Fibroblast of villous mesenchyme (primary cell): ENCODE measurements around the gene PGR. TPM values are rescaled to one million over a fixed set of nuclear protein-coding genes. Genes with fewer than 3 reads are reported as not detected.

Experiments used
- DNase-seq: peaks from one replicate; pipeline ENCODE4 v3.0.0-alpha.2; 2010; ENCODE audit warnings: low read depth
- H3K4me3 ChIP-seq: 2 replicates; pipeline ENCODE4 v1.5.1; 2011; ENCODE audit warnings: low read depth, mild to moderate bottlenecking, low read length
- CTCF ChIP-seq: IDR thresholded peaks from 2 replicates; pipeline ENCODE4 v1.5.1; 2012; ENCODE audit warnings: low read depth, mild to moderate bottlenecking, low read length; ENCODE audit not compliant: insufficient read depth
- total RNA-seq: library from RNA; depleted of rRNA; stranded (reverse); fragments of >200 nt; gene quantifications from 2 replicates; pipeline ENCODE4 v1.2.3, GENCODE V29; 2012

PGR gene
- total RNA-seq, 1 donor = 6.9 TPM

- no peak for DNase-seq
- no peak overlapping the region for H3K4me3 ChIP-seq
- TF ChIP-seq CTCF = no peak
Measured at GRCh38 chr11:101049813-101050212, 79.8 kb downstream of the PGR start.

GRCh38 chr11:101049123-101049522 is 80.5 kb downstream of the PGR start:
- H3K4me3 ChIP-seq = no peak overlapping the region
- no peak for DNase-seq
- TF ChIP-seq CTCF = no peak

DNA sequence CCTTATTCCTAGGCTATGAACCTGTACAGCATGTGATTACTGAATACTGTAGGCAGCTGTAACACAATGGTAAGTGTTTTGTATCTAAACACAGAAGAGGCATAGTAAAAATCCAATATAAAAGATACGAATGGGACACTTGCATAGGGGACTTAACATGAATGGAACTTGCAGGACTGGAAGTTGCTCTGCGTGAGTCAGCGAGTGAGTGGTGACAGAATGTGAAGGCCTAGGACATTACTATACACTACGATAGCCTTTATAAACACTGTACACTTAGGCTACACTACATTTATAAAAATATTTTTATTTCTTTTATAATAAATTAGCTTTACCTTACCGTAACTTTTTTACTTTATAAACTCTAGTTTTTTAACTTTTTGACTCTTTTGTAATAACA is 81.1 kb downstream of the PGR start:
- no peak overlapping the region for H3K4me3 ChIP-seq
- DNase-seq = no peak
- TF ChIP-seq CTCF = no peak

DNA sequence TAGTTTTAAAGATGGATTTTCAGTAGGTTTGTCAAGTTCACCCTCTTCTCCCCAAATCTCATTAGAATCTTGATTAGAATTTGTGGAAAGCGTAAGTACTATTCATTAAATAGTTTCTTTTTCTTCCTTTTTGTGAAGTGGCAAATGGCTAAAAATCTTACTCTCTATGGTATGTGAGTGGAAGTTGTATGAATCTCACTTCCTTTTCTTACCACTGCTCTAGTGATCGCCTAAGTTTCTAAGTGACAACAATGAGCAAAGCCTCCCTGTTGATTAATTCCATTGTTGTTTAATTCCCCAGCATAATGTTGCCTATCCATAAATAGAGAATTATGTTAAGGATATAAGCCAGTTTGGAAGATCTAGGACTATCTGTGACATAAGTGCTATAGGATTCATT is 82.7 kb downstream of the PGR start:
- no peak overlapping the region for H3K4me3 ChIP-seq
- TF ChIP-seq CTCF = no peak
- DNase-seq = no peak

GRCh38 chr11:101045415-101045814 is 84.2 kb downstream of the PGR start:
- DNase-seq = no peak
- H3K4me3 ChIP-seq = no peak overlapping the region
- TF ChIP-seq CTCF = no peak

DNA sequence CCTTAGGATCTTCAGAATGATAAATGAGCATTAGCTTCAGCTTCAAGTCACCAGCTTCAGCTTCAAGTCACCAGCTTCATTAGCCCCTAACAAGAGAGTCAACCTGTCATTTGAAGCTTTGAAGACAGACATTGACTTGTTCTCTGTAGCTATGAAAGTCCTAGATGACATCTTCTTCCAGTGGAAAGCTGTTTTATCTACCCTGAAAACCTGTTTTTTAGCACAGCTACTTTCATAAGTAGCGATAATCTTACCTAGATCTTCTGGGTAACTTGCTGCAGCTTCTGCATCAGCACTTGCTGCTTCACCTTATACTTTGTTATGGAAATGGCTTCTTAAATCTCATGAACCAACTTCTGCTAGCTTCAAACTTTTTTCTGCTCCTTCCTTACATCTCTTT is 85.7 kb downstream of the PGR start:
- TF ChIP-seq CTCF = no peak
- H3K4me3 ChIP-seq = no peak overlapping the region
- DNase-seq = no peak

GRCh38 chr11:101035872-101036271 is 93.7 kb downstream of the PGR start:
- no peak for TF ChIP-seq CTCF
- H3K4me3 ChIP-seq = no peak overlapping the region
- DNase-seq = no peak
